Gastroesophageal sphincter (tissue), 3 donors: Measurements from ENCODE around the gene PHC2.

Source experiments
- POLR2AphosphoS5 ChIP-seq: sonication (generic); formaldehyde crosslinking; IDR thresholded peaks from one replicate; pipeline ENCODE4 v1.6.1; 2017; ENCODE audit warnings: antibody characterized with exemption
- TF ChIP-seq, protein P1 (sequence below), 4 experiments: fragments of 200-600 bp in 2 of 4; fragments of 450-650 bp in 2 of 4; sonication (generic) in 1 of 4; IDR thresholded peaks; one replicate each; pipeline ENCODE4 v1.5.1; 2017 to 2019; ENCODE audit warnings: antibody characterized with exemption in 4 of 4, mild to moderate bottlenecking in 2 of 4, moderate library complexity in 2 of 4

DNA sequence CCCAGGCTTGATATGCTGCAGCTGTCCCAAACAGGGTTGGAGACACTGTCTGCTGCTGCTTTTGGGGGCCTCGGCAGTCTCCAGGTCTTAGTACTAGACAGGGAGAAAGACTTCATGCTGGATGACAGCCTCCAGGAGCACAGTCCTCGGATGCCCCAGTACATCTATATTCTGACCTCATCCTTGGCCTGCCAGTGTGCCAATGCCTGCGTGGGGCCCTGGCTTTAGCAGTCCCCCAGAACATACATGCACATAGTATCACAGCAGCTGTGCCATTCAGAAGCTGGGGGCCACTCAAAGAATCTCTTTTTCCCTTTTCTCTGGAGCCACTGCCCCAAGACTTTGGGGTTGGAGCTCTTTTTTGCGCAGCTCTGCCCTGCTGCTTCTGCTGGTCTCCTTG is 37.1 kb upstream of the PHC2 start:
- no peak for TF ChIP-seq POLR2AphosphoS5
- TF ChIP-seq, protein P1, sequence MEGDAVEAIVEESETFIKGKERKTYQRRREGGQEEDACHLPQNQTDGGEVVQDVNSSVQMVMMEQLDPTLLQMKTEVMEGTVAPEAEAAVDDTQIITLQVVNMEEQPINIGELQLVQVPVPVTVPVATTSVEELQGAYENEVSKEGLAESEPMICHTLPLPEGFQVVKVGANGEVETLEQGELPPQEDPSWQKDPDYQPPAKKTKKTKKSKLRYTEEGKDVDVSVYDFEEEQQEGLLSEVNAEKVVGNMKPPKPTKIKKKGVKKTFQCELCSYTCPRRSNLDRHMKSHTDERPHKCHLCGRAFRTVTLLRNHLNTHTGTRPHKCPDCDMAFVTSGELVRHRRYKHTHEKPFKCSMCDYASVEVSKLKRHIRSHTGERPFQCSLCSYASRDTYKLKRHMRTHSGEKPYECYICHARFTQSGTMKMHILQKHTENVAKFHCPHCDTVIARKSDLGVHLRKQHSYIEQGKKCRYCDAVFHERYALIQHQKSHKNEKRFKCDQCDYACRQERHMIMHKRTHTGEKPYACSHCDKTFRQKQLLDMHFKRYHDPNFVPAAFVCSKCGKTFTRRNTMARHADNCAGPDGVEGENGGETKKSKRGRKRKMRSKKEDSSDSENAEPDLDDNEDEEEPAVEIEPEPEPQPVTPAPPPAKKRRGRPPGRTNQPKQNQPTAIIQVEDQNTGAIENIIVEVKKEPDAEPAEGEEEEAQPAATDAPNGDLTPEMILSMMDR (IDR thresholded peaks at IDR 0.05): no peak
